Kidney (tissue), 14 donors: ENCODE data around the gene GPR34. TPM values are rescaled to one million over a fixed set of nuclear protein-coding genes. Genes with fewer than 3 reads are reported as not detected.

Experiments
- DNase-seq, 5 donors: peaks; one replicate each; pipeline ENCODE4 v3.0.0-alpha.2; 2013 to 2020
- FAIRE-seq: peaks from 2 replicates; lab custom pipeline; 2012; peaks lifted over from hg19 to GRCh38; lab: Jason Lieb, UNC
- H3K27ac ChIP-seq, 2 donors: one replicate each; pipeline ENCODE4 v1.7.0; 2013; ENCODE audit warnings: low read depth in 2 of 2, low read length in 2 of 2, inconsistent platforms in 1 of 2
- H3K27me3 ChIP-seq: one replicate; pipeline ENCODE4 v1.7.1; 2013; ENCODE audit warnings: low read length, inconsistent platforms; ENCODE audit not compliant: control insufficient read depth, insufficient read depth
- H3K36me3 ChIP-seq, 3 donors: one replicate each; pipeline versions ENCODE4 v1.7.0 to v1.7.1; 2013; ENCODE audit warnings: low read length in 3 of 3, control low read depth in 1 of 3, inconsistent platforms in 1 of 3; ENCODE audit not compliant: insufficient read depth in 3 of 3, control insufficient read depth in 2 of 3
- H3K4me1 ChIP-seq, 3 donors: one replicate each; pipeline versions ENCODE4 v1.7.0 to v1.7.1; 2013; ENCODE audit warnings: low read length in 3 of 3, inconsistent platforms in 1 of 3, low read depth in 1 of 3; ENCODE audit not compliant: control insufficient read depth in 2 of 3, insufficient read depth in 2 of 3
- H3K4me3 ChIP-seq, 3 donors: one replicate each; pipeline versions ENCODE4 v1.7.0 to v1.8.1; 2013; ENCODE audit warnings: low read length in 3 of 3, control low read depth in 1 of 3, inconsistent platforms in 1 of 3
- H3K9ac ChIP-seq, 3 donors: one replicate each; pipeline versions ENCODE4 v1.7.0 to v1.7.1; 2013; ENCODE audit warnings: low read length in 3 of 3, control low read depth in 1 of 3, inconsistent platforms in 1 of 3
- H3K9me3 ChIP-seq, 3 donors: one replicate each; pipeline versions ENCODE4 v1.7.0 to v1.7.1; 2013; ENCODE audit warnings: low read length in 3 of 3, control low read depth in 1 of 3, inconsistent platforms in 1 of 3; ENCODE audit not compliant: control insufficient read depth in 2 of 3, insufficient read depth in 1 of 3
- CTCF ChIP-seq: IDR thresholded peaks from 3 replicates; pipeline ENCODE4 v1.5.1; 2012; ENCODE audit warnings: mild to moderate bottlenecking, moderate library complexity, borderline replicate concordance; ENCODE audit not compliant: insufficient read depth; ENCODE audit errors: extremely low read depth
- intact Hi-C: fragments of 100-400 bp; cut with DNase I; formaldehyde crosslinking; loops from one replicate; pipeline ENCODE4 v1.11.1; 2022
- polyA plus RNA-seq: library from polyadenylated mRNA; stranded (reverse); fragments of 350-450 nt; fragmentation: Illumina TruSeq; extraction: RNeasy Lipid Tissue Mini Kit (QIAGEN cat#74804); gene quantifications from one replicate; pipeline ENCODE4 v1.2.3, GENCODE V29; 2014; ENCODE audit warnings: low read depth, low replicate concordance; ENCODE audit not compliant: insufficient read depth
- total RNA-seq: library from RNA; stranded (reverse); fragmentation: NEBNext Ultra II Directional; extraction: Animal tissue kit (Norgen Biotek cat#: 25700); gene quantifications from one replicate; pipeline ENCODE4 v1.2.1, GENCODE V29; 2021
- donor health status: control.
- donor health status: control.
- donor health status: control.
- donor health status: control.
- donor health status: control.
- donor health status: DM: yes; HTN: yes; CAD: no.
- donor health status: Normal renal cell carcinoma (clear cell type).

The GPR34 gene
- total and polyA plus RNA-seq, 2 donors from 2014 or later = 2.2 to 17.9 TPM

DNA sequence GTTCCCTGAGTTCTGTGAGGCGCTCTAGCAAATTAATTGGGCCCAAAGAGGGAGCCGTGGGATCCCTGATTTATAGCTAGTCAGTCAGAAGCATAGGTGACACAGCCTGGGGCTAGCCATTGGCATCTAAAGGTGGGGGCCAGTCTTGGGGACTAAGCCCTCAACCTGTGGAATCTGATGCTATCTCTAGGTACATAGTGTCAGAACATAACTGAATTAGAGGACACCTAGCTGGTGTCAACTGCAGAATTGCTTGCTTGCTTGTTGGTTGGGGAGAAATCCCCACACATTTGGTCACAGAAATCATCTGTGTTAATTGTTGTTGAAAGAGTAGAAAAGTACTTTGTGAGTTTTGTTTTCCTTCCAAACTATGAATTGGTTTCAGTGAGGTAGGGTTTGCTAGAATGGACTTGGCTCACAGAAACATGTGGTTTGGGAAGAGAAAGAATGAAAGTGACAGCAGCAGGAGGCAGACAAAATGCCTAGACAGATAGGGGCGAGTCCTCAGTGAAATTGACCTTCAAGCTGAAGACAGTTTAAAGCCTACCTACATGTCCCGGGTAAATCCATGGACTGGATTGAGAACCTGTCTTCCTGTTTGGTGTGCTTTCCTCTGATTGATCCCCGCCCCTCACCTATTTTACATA lies 22.4 kb downstream of the GPR34 start:
- H3K9ac ChIP-seq = no peak overlapping the region
- no peak overlapping the region for H3K4me3 ChIP-seq
- TF ChIP-seq CTCF = no peak
- H3K9me3 ChIP-seq = no peaks in the 10 kb centered on the region
- no peaks in the 10 kb centered on the region for H3K4me1 ChIP-seq
- DNase-seq = no peak
- H3K27ac ChIP-seq = no peak overlapping the region
- FAIRE-seq = no peak
- intact Hi-C loops = no loop called here
- no peaks in the 10 kb centered on the region for H3K27me3 ChIP-seq
- no peaks in the 10 kb centered on the region for H3K36me3 ChIP-seq

- H3K4me3 ChIP-seq = no peak overlapping the region
- no peak for TF ChIP-seq CTCF
- no peaks in the 10 kb centered on the region for H3K4me1 ChIP-seq
- DNase-seq (no peak), FAIRE-seq (no peak)
- no peak overlapping the region for H3K27ac ChIP-seq
- no peak overlapping the region for H3K9ac ChIP-seq
- H3K9me3 ChIP-seq = no peaks in the 10 kb centered on the region
- H3K27me3 ChIP-seq = no peaks in the 10 kb centered on the region
- intact Hi-C loops = no loop called here
- no peaks in the 10 kb centered on the region for H3K36me3 ChIP-seq
These were observed 27.4 kb downstream of the GPR34 start for GRCh38 chrX:41716222-41716621.

- TF ChIP-seq CTCF = no peak
- Histone ChIP-seq H3K4me1 (no peaks in the 10 kb centered on the region), H3K4me3 (no peak overlapping the region), H3K9me3 (no peaks in the 10 kb centered on the region), H3K36me3 (no peaks in the 10 kb centered on the region), H3K27ac (no peak overlapping the region), H3K9ac (no peak overlapping the region), H3K27me3 (no peaks in the 10 kb centered on the region)
- intact Hi-C loops = no loop called here
- no peak for DNase-seq
- FAIRE-seq = no peak
These were observed 28.1 kb downstream of the GPR34 start for GRCh38 chrX:41716767-41717473.
